ENCODE measurements around the gene JADE1. TPM values are rescaled to one million over a fixed set of nuclear protein-coding genes. Genes with fewer than 3 reads are reported as not detected.

The JADE1 gene
- total RNA-seq, 1 experiment from 2014 or later = 192 TPM

DNA sequence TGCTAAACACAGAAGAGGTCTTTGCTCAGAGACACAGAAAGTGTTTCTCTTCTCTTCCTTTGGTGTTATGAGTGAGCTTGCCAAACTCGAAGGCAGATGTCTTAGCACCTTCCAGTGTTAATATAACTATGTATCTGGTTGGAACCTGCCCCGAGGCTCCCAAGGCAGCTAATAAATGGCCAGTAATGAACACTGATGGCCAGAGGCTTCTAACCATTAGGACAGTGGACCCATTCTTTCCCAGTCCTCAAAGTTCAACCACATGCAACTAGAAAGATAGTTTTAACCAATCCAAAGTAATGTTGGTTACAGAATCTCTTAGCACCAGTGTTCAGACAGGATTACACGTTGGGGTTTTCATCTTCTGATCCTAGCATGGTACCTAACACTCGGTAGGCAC, 42.7 kb upstream of the JADE1 start:
- H3K23me2 ChIP-seq (ENCODE audit: insufficient read length, low read depth, low read length, poor library complexity, severe bottlenecking) = no peaks in the 10 kb centered on the region
- no peaks in the 10 kb centered on the region for H3K27me3 ChIP-seq (ENCODE audit: insufficient read depth, low read length)
- H3K36me3 Mint-ChIP-seq (ENCODE audit: insufficient read depth in 1 of 3, low read depth in 3 of 3) = no peaks in the 10 kb centered on the region
- H4K20me1 ChIP-seq (ENCODE audit: control insufficient read depth, insufficient read depth, insufficient read length) = no peaks in the 10 kb centered on the region
- H3K18ac ChIP-seq (ENCODE audit: insufficient read length, low read depth, low read length) = no peak overlapping the region
- H3K79me2 ChIP-seq (ENCODE audit: insufficient read depth, low read length) = no peaks in the 10 kb centered on the region
- H4K8ac ChIP-seq (replicated peaks; ENCODE audit: insufficient read length, low read depth, low read length) = no peak overlapping the region
- no peaks in the 10 kb centered on the region for H3K27me3 Mint-ChIP-seq (ENCODE audit: low read depth)
- no peak overlapping the region for H3K27ac ChIP-seq (ENCODE audit: insufficient read length, low read depth, low read length)
- no peak overlapping the region for H3K4me2 ChIP-seq (ENCODE audit: insufficient read depth, insufficient read length, low read length)
- H2BK5ac ChIP-seq (ENCODE audit: insufficient read length, low read length) = no peak overlapping the region
- no peak for DNase-seq
- H3K9ac ChIP-seq (ENCODE audit: extremely low read depth, insufficient read length, low read length) = no peak overlapping the region
- H3K23ac ChIP-seq (ENCODE audit: insufficient read length, low read depth, low read length) = no peak overlapping the region
- H3K9me3 ChIP-seq (ENCODE audit: control insufficient read depth, low read depth, low read length) = no peaks in the 10 kb centered on the region
- H2AFZ ChIP-seq (ENCODE audit: low read length) = no peak overlapping the region
- no peak overlapping the region for H3K14ac ChIP-seq (ENCODE audit: insufficient read depth, low read length)
- H3T11ph ChIP-seq (ENCODE audit: low read length) = no peak overlapping the region
- no peak overlapping the region for H4K91ac ChIP-seq (ENCODE audit: insufficient read length, low read depth, low read length)
- H2BK15ac ChIP-seq (ENCODE audit: low read depth, low read length) = no peak overlapping the region
- no peak overlapping the region for H4K5ac ChIP-seq (ENCODE audit: insufficient read length, low read depth, low read length)
- no peaks in the 10 kb centered on the region for H3K9me3 Mint-ChIP-seq
- no peak overlapping the region for H2AK5ac ChIP-seq (ENCODE audit: insufficient read length, low read length)
- H3K56ac ChIP-seq (ENCODE audit: insufficient read length, low read depth, low read length) = no peak overlapping the region
- no peak overlapping the region for H2BK20ac ChIP-seq (ENCODE audit: low read depth, low read length, poor library complexity, severe bottlenecking)
- no peak overlapping the region for H2BK120ac ChIP-seq (ENCODE audit: low read depth, low read length, poor library complexity, severe bottlenecking)
- no peak overlapping the region for H3K27ac Mint-ChIP-seq
- H2BK12ac ChIP-seq (ENCODE audit: insufficient read length, low read depth, low read length) = no peak overlapping the region
- TF ChIP-seq, protein P1, sequence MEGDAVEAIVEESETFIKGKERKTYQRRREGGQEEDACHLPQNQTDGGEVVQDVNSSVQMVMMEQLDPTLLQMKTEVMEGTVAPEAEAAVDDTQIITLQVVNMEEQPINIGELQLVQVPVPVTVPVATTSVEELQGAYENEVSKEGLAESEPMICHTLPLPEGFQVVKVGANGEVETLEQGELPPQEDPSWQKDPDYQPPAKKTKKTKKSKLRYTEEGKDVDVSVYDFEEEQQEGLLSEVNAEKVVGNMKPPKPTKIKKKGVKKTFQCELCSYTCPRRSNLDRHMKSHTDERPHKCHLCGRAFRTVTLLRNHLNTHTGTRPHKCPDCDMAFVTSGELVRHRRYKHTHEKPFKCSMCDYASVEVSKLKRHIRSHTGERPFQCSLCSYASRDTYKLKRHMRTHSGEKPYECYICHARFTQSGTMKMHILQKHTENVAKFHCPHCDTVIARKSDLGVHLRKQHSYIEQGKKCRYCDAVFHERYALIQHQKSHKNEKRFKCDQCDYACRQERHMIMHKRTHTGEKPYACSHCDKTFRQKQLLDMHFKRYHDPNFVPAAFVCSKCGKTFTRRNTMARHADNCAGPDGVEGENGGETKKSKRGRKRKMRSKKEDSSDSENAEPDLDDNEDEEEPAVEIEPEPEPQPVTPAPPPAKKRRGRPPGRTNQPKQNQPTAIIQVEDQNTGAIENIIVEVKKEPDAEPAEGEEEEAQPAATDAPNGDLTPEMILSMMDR (conservative IDR thresholded peaks at IDR 0.05) = no peak
- H3K4ac ChIP-seq (ENCODE audit: low read depth, low read length) = no peak overlapping the region
- H3K4me1 ChIP-seq (ENCODE audit: insufficient read depth, low read length) = no peaks in the 10 kb centered on the region
- no peaks in the 10 kb centered on the region for H3K79me1 ChIP-seq (ENCODE audit: insufficient read depth, low read depth, low read length, poor library complexity, severe bottlenecking)
- no CpG with 5 or more reads among the region's 4 CpGs for WGBS (ENCODE audit: extremely low coverage, insufficient read length, low lambda C conversion rate)
- no peaks in the 10 kb centered on the region for H3K4me1 Mint-ChIP-seq
- H3K4me3 Mint-ChIP-seq = no peak overlapping the region

Measured in H9 (cell line).